Peyer's patch (tissue), 4 donors: ENCODE data around the gene TMEM120A.

Experiments
- CTCF ChIP-seq, 6 experiments: fragments of 450-650 bp in 4 of 6; fragments of 200-600 bp in 2 of 6; sonication (generic) in 1 of 6; IDR thresholded peaks; one replicate each; pipeline ENCODE4 v1.5.1; 2017 to 2019; ENCODE audit warnings: antibody characterized with exemption in 6 of 6, mild to moderate bottlenecking in 3 of 6, moderate library complexity in 1 of 6
- POLR2A ChIP-seq, 2 donors: fragments of 450-650 bp; IDR thresholded peaks; one replicate each; pipeline ENCODE4 v1.5.1; 2017; ENCODE audit warnings: antibody characterized with exemption in 2 of 2, mild to moderate bottlenecking in 2 of 2, moderate library complexity in 2 of 2

GRCh38 chr7:75983471-75984129, 10.8 kb downstream of the TMEM120A start:
- no peak for TF ChIP-seq POLR2A (IDR thresholded peaks at IDR 0.05)
- no peak for TF ChIP-seq CTCF (IDR thresholded peaks at IDR 0.05)
